GM21825 (cell line): ENCODE results near the gene ARGLU1.

Experiments
- ATAC-seq: cut with Tn5 transposase; IDR thresholded peaks from one replicate; pipeline ENCODE4 v1.9.1; 2021; ENCODE audit warnings: mild to moderate bottlenecking, moderate library complexity; ENCODE audit not compliant: unreplicated experiment

Gene ARGLU1

GRCh38 chr13:106526738-106527444, 41.0 kb downstream of the ARGLU1 start:
- no peak for ATAC-seq

GRCh38 chr13:106525865-106526264, 42.1 kb downstream of the ARGLU1 start:
- ATAC-seq: no peak

GRCh38 chr13:106524108-106524507, 43.8 kb downstream of the ARGLU1 start:
- ATAC-seq: no peak

GRCh38 chr13:106523576-106523975, 44.4 kb downstream of the ARGLU1 start:
- no peak for ATAC-seq

GRCh38 chr13:106522898-106523525, 44.9 kb downstream of the ARGLU1 start:
- ATAC-seq: no peak

GRCh38 chr13:106522112-106522705, 45.7 kb downstream of the ARGLU1 start:
- ATAC-seq: no peak

- no peak for ATAC-seq
Measured at GRCh38 chr13:106521095-106521799, 46.7 kb downstream of the ARGLU1 start.

- ATAC-seq: no peak
Measured at GRCh38 chr13:106520251-106521054, 47.5 kb downstream of the ARGLU1 start.

GRCh38 chr13:106518512-106518911, 49.4 kb downstream of the ARGLU1 start:
- no peak for ATAC-seq

- no peak for ATAC-seq
Measured at GRCh38 chr13:106517109-106517847, 50.7 kb downstream of the ARGLU1 start.

GRCh38 chr13:106515635-106516254, 52.2 kb downstream of the ARGLU1 start:
- no peak for ATAC-seq

GRCh38 chr13:106514928-106515634, 52.9 kb downstream of the ARGLU1 start:
- no peak for ATAC-seq

GRCh38 chr13:106513025-106513983, 54.6 kb downstream of the ARGLU1 start:
- ATAC-seq: no peak

GRCh38 chr13:106507560-106508274, 60.2 kb downstream of the ARGLU1 start:
- ATAC-seq: no peak

- ATAC-seq: no peak
Measured at GRCh38 chr13:106506286-106506685, 61.7 kb downstream of the ARGLU1 start.

GRCh38 chr13:106505732-106506131, 62.2 kb downstream of the ARGLU1 start:
- no peak for ATAC-seq

- ATAC-seq: no peak
Measured at GRCh38 chr13:106505295-106505694, 62.6 kb downstream of the ARGLU1 start.
